A673 (cell line): ENCODE data around the gene ICE1. TPM values are rescaled to one million over a fixed set of nuclear protein-coding genes. Genes with fewer than 3 reads are reported as not detected.

Experiments
- BruUV-seq: library from RNA; stranded (reverse); fragments of 400-500 nt; replicated peaks from 2 replicates; lab custom pipeline; 2021; lab: Mats Ljungman, UMichigan
- CTCF ChIA-PET: fragments of 300-600 bp; sonication (Branson Sonifier 250); formaldehyde crosslinking; loops from one replicate; lab custom pipeline; 2022; ENCODE audit warnings: antibody characterized with exemption; lab: Charles Lee
- POLR2A ChIA-PET: fragments of 300-600 bp; sonication (Branson Sonifier 250); formaldehyde crosslinking; loops from one replicate; lab custom pipeline; 2022; ENCODE audit warnings: antibody characterized with exemption; ENCODE audit not compliant: low non-redundant PET; lab: Charles Lee
- DNase-seq: peaks from one replicate; pipeline ENCODE4 v3.0.0-alpha.2; 2015; ENCODE audit warnings: low spot score
- H3K27ac ChIP-seq: fragments of 200-600 bp; sonication (generic); 2 replicates; pipeline ENCODE4 v1.5.1; 2016; ENCODE audit warnings: mixed run types, low read depth, mild to moderate bottlenecking, mixed read lengths, antibody characterized with exemption, low read length; ENCODE audit not compliant: poor library complexity, severe bottlenecking
- H3K27me3 ChIP-seq: fragments of 200-600 bp; sonication (generic); replicated peaks from 2 replicates; pipeline ENCODE4 v1.6.1; 2017; ENCODE audit warnings: mixed run types, low read depth, mild to moderate bottlenecking, mixed read lengths, antibody characterized with exemption, low read length; ENCODE audit not compliant: insufficient read depth, poor library complexity
- H3K36me3 ChIP-seq: fragments of 200-600 bp; sonication (generic); 2 replicates; pipeline ENCODE4 v1.6.1; 2016; ENCODE audit warnings: mixed run types, mild to moderate bottlenecking, mixed read lengths, antibody characterized with exemption, low read length; ENCODE audit not compliant: insufficient read depth, poor library complexity, severe bottlenecking
- H3K4me1 ChIP-seq: fragments of 200-600 bp; sonication (generic); 2 replicates; pipeline ENCODE4 v1.6.1; 2017; ENCODE audit warnings: mixed run types, mild to moderate bottlenecking, mixed read lengths, antibody characterized with exemption, low read length; ENCODE audit not compliant: insufficient read depth, poor library complexity, severe bottlenecking
- H3K4me3 ChIP-seq: fragments of 200-600 bp; sonication (generic); 2 replicates; pipeline ENCODE4 v1.5.1; 2016; ENCODE audit warnings: low read depth, mixed run types, mild to moderate bottlenecking, mixed read lengths, low read length; ENCODE audit not compliant: poor library complexity, severe bottlenecking
- H3K9me3 ChIP-seq: fragments of 200-600 bp; sonication (generic); 2 replicates; pipeline ENCODE4 v1.6.1; 2016; ENCODE audit warnings: mixed run types, low read depth, mild to moderate bottlenecking, mixed read lengths, antibody characterized with exemption, low read length; ENCODE audit not compliant: poor library complexity, severe bottlenecking
- EZH2 ChIP-seq: fragments of 200-600 bp; sonication (generic); IDR thresholded peaks from 2 replicates; pipeline ENCODE4 v1.6.1; 2017; ENCODE audit warnings: borderline replicate concordance, low read depth, mild to moderate bottlenecking, mixed read lengths, antibody characterized with exemption, low read length; ENCODE audit not compliant: poor library complexity, severe bottlenecking
- intact Hi-C: fragments of 100-400 bp; cut with micrococcal nuclease; formaldehyde crosslinking; loops from one replicate; pipeline ENCODE4 v1.10.0; 2022; ENCODE audit not compliant: unreplicated experiment
- total RNA-seq: library from RNA; stranded (reverse); gene quantifications from 2 replicates; pipeline ENCODE4 v1.2.3, GENCODE V29; 2021
- TF ChIP-seq, protein P1 (sequence below): fragments of 300-800, 200-600 bp; sonication (generic); conservative IDR thresholded peaks from 2 replicates; pipeline ENCODE4 v1.5.1; 2017; ENCODE audit warnings: low read depth, mild to moderate bottlenecking, antibody characterized with exemption, low read length, moderate library complexity, mixed read lengths

The ICE1 gene
- total RNA-seq, 1 experiment from 2014 or later, result 37.2 TPM

- H3K27ac ChIP-seq, result no peak overlapping the region
- intact Hi-C loops, result no loop called here
- no peak for TF ChIP-seq EZH2
- TF ChIP-seq, protein P1, sequence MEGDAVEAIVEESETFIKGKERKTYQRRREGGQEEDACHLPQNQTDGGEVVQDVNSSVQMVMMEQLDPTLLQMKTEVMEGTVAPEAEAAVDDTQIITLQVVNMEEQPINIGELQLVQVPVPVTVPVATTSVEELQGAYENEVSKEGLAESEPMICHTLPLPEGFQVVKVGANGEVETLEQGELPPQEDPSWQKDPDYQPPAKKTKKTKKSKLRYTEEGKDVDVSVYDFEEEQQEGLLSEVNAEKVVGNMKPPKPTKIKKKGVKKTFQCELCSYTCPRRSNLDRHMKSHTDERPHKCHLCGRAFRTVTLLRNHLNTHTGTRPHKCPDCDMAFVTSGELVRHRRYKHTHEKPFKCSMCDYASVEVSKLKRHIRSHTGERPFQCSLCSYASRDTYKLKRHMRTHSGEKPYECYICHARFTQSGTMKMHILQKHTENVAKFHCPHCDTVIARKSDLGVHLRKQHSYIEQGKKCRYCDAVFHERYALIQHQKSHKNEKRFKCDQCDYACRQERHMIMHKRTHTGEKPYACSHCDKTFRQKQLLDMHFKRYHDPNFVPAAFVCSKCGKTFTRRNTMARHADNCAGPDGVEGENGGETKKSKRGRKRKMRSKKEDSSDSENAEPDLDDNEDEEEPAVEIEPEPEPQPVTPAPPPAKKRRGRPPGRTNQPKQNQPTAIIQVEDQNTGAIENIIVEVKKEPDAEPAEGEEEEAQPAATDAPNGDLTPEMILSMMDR, result no peak
Observed at GRCh38 chr5:5504325-5504724, 81.8 kb downstream of the ICE1 start.

GRCh38 chr5:5505815-5506214 lies 83.3 kb downstream of the ICE1 start:
- Histone ChIP-seq H3K27me3 (peaks cover 74% of the 10 kb centered on the region), H3K4me1 (no peaks in the 10 kb centered on the region), H3K27ac (no peak overlapping the region), H3K9me3 (no peaks in the 10 kb centered on the region), H3K4me3 (no peak overlapping the region), H3K36me3 (no peaks in the 10 kb centered on the region)
- no peak for DNase-seq
- BruUV-seq, result no TSS peak
- CTCF ChIA-PET, result no interaction called here
- POLR2A ChIA-PET, result no interaction called here
- no peak for TF ChIP-seq EZH2
- TF ChIP-seq, protein P1, result no peak
- intact Hi-C loops, result no loop called here

More at GRCh38 chr5:5504325-5504724, 81.8 kb downstream of the ICE1 start:
- no peaks in the 10 kb centered on the region for H3K36me3 ChIP-seq
- CTCF ChIA-PET, result no interaction called here
- POLR2A ChIA-PET, result no interaction called here
- DNase-seq, result no peak
- no peak overlapping the region for H3K4me3 ChIP-seq
- H3K9me3 ChIP-seq, result no peaks in the 10 kb centered on the region
- H3K4me1 ChIP-seq, result no peaks in the 10 kb centered on the region
- no TSS peak for BruUV-seq
- H3K27me3 ChIP-seq, result peaks cover 69% of the 10 kb centered on the region

GRCh38 chr5:5508391-5508790 lies 85.9 kb downstream of the ICE1 start:
- no peak for DNase-seq

More at GRCh38 chr5:5508391-5508790, 85.9 kb downstream of the ICE1 start:
- TF ChIP-seq, protein P1, result no peak
- no peak for TF ChIP-seq EZH2
- intact Hi-C loops, result no loop called here
- peaks cover 88% of the 10 kb centered on the region for H3K27me3 ChIP-seq
- ChIA-PET CTCF (no interaction called here), POLR2A (no interaction called here)
- BruUV-seq, result no TSS peak
- no peaks in the 10 kb centered on the region for H3K36me3 ChIP-seq
- H3K27ac ChIP-seq, result no peak overlapping the region
- no peaks in the 10 kb centered on the region for H3K9me3 ChIP-seq
- no peak overlapping the region for H3K4me3 ChIP-seq
- H3K4me1 ChIP-seq, result no peaks in the 10 kb centered on the region
